Measurements from ENCODE around the gene ACSL5.

ACSL5 gene

GRCh38 chr10:112360308-112361270, 13.3 kb upstream of the ACSL5 start:
- Histone ChIP-seq H3K4me3 (replicated peaks; ENCODE audit: low read depth, low read length) (no peak overlapping the region), H3K36me3 (ENCODE audit: control insufficient read depth, insufficient read depth, low read length) (no peaks in the 10 kb centered on the region), H3K27me3 (replicated peaks; ENCODE audit: control insufficient read depth, insufficient read depth, low read length) (no peaks in the 10 kb centered on the region)
- TF ChIP-seq, protein P1, sequence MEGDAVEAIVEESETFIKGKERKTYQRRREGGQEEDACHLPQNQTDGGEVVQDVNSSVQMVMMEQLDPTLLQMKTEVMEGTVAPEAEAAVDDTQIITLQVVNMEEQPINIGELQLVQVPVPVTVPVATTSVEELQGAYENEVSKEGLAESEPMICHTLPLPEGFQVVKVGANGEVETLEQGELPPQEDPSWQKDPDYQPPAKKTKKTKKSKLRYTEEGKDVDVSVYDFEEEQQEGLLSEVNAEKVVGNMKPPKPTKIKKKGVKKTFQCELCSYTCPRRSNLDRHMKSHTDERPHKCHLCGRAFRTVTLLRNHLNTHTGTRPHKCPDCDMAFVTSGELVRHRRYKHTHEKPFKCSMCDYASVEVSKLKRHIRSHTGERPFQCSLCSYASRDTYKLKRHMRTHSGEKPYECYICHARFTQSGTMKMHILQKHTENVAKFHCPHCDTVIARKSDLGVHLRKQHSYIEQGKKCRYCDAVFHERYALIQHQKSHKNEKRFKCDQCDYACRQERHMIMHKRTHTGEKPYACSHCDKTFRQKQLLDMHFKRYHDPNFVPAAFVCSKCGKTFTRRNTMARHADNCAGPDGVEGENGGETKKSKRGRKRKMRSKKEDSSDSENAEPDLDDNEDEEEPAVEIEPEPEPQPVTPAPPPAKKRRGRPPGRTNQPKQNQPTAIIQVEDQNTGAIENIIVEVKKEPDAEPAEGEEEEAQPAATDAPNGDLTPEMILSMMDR (IDR thresholded peaks at IDR 0.05; ENCODE audit: insufficient read depth, low read length, poor library complexity, severe bottlenecking): no peak
- DNase-seq (ENCODE audit: extremely low read depth, insufficient read length): no peak

DNA sequence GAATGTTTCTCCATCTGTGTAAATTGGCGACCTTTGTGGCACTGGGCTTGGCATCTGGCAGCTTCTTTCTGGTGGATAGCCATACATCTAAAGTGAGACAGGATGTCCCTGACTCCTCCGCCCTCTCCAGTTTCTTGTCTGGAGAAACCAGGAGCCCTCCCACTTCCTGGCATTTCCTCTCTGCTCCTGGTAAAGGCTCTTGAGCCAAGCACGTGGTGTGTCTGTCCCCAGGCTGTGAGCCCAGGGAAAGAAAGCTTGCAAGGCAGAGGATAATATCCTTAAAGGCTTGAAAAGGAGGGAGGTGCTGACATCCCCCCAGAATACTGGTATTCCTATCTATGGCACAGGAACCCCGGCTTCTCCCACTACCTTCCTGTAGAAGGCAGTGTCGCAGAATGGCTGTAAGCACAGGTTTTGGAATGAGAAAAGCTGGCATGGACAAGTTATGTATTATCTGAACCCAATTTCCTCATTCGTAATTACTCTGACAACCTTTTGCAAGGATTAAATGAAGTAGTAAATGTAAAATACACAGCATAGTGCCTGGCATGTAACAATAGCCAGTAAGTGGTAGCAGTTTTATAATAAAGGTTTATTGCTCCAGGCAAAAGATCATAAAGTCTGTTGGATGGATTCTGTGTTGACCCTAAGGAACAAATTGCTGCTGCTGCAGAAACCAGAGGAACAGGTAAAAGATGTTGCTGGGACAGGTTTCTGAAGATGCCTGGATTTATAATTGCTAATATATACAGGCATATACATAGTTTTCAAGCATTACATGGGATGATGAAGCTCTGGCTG, 11.8 kb upstream of the ACSL5 start:
- no peaks in the 10 kb centered on the region for H3K27me3 ChIP-seq (replicated peaks; ENCODE audit: control insufficient read depth, insufficient read depth, low read length)
- DNase-seq (ENCODE audit: extremely low read depth, insufficient read length): no peak
- TF ChIP-seq, protein P1 (IDR thresholded peaks at IDR 0.05; ENCODE audit: insufficient read depth, low read length, poor library complexity, severe bottlenecking): no peak
- H3K36me3 ChIP-seq (ENCODE audit: control insufficient read depth, insufficient read depth, low read length): no peaks in the 10 kb centered on the region
- H3K4me3 ChIP-seq (replicated peaks; ENCODE audit: low read depth, low read length): no peak overlapping the region

DNA sequence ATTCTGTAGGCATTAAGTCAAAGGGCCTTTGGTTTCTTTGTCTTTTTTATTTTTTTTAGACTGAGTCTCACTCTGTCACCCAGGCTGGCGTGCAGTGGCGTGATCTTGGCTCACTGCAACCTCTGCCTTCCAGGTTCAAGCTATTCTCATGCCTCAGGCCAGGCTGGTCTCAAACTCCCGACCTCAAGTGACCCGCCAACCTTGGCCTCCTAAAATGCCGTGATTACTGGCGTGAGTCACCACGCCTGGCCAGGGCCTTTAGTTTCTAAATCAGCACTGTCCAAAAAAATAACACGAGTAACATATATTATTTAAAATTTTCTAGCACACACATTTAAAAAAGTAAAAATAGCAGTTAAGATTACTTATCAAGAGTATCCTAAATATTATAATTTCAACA, 11.1 kb upstream of the ACSL5 start:
- DNase-seq (ENCODE audit: extremely low read depth, insufficient read length): no peak
- H3K36me3 ChIP-seq (ENCODE audit: control insufficient read depth, insufficient read depth, low read length): no peaks in the 10 kb centered on the region
- no peaks in the 10 kb centered on the region for H3K27me3 ChIP-seq (replicated peaks; ENCODE audit: control insufficient read depth, insufficient read depth, low read length)
- no peak overlapping the region for H3K4me3 ChIP-seq (replicated peaks; ENCODE audit: low read depth, low read length)
- TF ChIP-seq, protein P1 (IDR thresholded peaks at IDR 0.05; ENCODE audit: insufficient read depth, low read length, poor library complexity, severe bottlenecking): no peak

DNA sequence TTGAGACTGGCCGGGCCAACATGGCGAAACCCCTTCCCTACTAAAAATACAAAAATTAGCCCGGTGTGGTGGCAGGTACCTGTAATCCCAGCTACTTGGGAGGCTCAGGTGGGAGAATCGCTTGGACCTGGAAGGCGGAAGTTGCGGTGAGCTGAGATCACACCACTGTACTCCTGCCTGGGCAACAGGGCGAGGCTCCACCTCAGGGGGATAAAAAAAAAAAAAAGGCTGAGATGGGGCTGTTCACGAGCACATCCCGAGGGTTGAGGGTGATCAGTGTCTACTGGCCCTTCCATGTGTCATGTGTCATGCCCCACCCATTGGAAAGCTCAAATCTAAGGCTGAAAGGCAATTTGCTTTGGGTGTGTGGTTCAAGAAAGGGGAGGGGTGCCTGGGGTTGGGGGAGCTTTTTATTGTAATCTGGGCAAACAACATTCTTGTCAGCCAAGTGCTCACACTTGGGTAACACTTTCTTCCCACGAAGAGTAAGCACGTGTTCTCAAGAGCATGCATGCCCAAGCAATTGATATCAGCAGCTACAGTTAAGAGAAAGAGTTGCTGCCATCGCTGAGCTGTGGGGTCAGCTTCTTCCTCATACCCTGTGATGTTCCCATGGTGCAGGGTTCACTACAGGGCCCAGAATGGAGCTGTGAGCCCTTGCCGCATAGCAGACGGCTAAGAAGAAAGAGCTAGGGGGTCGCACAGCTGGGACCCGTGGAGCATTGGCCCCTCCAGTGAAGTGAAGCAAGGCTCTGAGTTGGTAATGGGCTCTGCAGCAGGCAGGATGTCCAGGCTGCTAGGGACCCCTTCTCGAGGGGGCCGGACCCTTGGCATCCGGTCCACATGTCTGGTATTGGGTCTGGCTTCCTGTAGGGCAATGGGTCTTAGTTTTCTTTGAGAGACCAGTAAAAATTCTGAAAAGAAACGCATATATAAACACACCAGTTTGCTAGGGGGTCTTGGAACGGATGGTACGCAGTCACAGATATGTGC, 9.9 kb upstream of the ACSL5 start:
- no peaks in the 10 kb centered on the region for H3K27me3 ChIP-seq (replicated peaks; ENCODE audit: control insufficient read depth, insufficient read depth, low read length)
- no peak overlapping the region for H3K4me3 ChIP-seq (replicated peaks; ENCODE audit: low read depth, low read length)
- TF ChIP-seq, protein P1 (IDR thresholded peaks at IDR 0.05; ENCODE audit: insufficient read depth, low read length, poor library complexity, severe bottlenecking): no peak
- DNase-seq (ENCODE audit: extremely low read depth, insufficient read length): no peak
- no peaks in the 10 kb centered on the region for H3K36me3 ChIP-seq (ENCODE audit: control insufficient read depth, insufficient read depth, low read length)

DNA sequence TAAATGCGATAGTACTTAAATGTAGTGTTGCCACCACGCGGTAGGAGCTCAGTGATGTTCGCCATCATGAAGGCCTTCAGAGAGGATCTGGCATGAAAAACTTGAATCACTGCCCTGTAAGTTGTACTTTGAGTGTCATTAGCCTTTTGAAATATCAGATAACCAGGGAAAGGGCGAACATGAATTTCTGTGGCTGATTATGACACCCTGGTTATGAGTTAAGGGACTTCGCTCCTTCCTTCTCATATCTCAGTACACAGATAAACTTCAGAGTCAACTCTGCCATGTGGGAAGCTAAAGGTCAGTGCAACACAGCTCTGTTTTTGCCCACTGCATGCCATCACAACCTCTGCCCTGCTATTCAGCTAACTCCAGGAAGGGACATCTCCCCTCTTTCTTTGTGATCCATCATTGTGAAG, 8.9 kb upstream of the ACSL5 start:
- Histone ChIP-seq H3K36me3 (ENCODE audit: control insufficient read depth, insufficient read depth, low read length) (no peaks in the 10 kb centered on the region), H3K4me3 (replicated peaks; ENCODE audit: low read depth, low read length) (no peak overlapping the region), H3K27me3 (replicated peaks; ENCODE audit: control insufficient read depth, insufficient read depth, low read length) (no peaks in the 10 kb centered on the region)
- TF ChIP-seq, protein P1 (IDR thresholded peaks at IDR 0.05; ENCODE audit: insufficient read depth, low read length, poor library complexity, severe bottlenecking): no peak
- no peak for DNase-seq (ENCODE audit: extremely low read depth, insufficient read length)
